HuH-7.5 (cell line): Measurements from ENCODE around the gene DDX49.
"Not testable (repeated sequence)": the region's sequence is repeated elsewhere in the genome, so short reads cannot be mapped to it uniquely, and the experiment has no call there.

ENCODE experiments used
- DNase-seq: peaks from one replicate; pipeline ENCODE4 v3.0.0; 2011; ENCODE audit warnings: low spot score

Gene DDX49

GRCh38 chr19:18895824-18896341 lies 23.6 kb upstream of the DDX49 start, which contains the start of gene CERS1:
Gene CERS1 (minus strand): TSS chr19:18896158. CDS start chr19:18896072, 86 bp downstream.
- DNase-seq, result peak; percentile 96

DNA sequence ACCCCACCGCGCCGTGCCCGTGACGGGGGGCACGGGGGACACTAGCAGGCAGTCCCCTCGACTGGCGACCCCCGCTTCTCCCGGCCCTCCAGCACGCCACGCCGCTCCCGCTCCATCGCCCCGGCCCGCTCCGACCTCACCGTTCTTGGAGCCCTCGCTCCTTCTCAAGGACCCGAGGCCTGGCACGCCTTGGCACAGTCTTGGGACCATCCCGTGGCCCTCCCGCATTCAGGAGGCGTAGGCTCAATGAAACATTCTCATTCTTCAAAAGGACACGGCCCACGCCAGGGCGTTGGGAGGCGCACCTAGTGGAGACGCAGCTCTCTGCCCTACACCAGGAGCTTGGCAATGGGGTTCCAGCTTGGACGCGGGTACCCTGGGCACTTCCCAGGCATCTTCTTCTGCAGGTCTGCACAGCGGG lies 23.1 kb upstream of the DDX49 start:
- peak; percentile 68 for DNase-seq

GRCh38 chr19:18897094-18898029 lies 22.2 kb upstream of the DDX49 start:
- no peak for DNase-seq

- DNase-seq, result peak; percentile 66
Observed at GRCh38 chr19:18898081-18898606, 21.4 kb upstream of the DDX49 start.

GRCh38 chr19:18898607-18899408 lies 20.7 kb upstream of the DDX49 start:
- peak; percentile 89 for DNase-seq

- DNase-seq, result no peak
Observed at GRCh38 chr19:18899624-18900560, 19.6 kb upstream of the DDX49 start.

DNA sequence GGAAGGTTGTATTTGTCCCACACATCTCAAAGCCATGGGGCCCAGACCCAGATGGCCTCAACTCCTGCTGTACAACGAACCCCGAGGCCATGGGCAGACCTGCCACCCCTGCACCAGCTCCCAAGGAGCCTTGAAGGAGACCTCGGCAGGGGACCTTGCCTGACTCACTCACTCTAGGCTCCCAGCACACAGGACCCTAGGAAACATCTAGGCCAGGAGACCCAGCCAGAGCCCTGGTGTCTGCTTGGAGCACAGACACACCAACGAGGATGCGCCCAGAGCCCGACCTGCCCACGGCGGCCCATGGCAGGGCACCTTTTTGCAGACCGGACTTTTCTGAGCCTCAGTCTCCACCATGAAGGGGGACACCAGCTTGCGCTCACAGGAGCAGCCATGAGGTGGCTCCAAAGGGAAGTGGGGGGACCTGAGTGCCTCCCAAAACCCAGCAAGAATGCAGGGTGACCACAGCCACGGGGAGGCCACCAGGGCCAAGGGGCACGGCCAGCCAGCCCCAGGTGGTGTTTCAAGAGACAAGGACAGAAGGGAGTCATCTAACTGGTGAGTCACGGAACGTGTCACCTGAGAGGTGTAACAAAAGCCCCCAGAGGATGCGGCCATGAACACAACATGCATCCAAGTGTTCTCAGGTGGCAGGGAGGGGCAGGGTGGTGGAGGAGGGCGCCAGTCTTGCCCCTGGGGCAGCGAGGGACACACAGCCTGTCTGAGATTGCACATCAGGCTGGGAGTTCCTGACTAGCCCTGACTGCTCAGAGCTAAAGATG lies 18.6 kb upstream of the DDX49 start:
- DNase-seq, result no peak

DNA sequence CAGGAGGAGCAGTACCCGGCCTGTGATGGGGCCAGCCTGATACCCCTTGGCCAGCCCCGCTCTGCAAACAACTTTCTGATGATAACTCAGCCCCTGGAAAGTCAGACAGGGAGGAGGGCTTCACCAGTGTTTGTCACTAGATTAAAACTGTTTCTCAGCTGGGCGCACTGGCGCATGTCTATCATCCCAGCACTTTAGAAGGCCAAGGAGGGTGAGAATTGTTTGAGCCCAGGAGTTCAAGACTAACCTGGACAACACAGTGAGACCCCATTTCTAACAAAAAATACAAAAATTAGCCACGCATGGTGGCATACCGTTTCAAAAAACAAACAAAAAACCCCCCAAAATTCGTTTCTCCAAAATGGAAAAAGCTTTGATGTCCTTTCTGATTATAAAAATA lies 18.0 kb upstream of the DDX49 start:
- DNase-seq, result no peak

GRCh38 chr19:18902519-18902918 lies 17.0 kb upstream of the DDX49 start:
- not testable (repeated sequence) for DNase-seq

GRCh38 chr19:18903156-18904037 lies 16.1 kb upstream of the DDX49 start:
- DNase-seq, result no peak

DNA sequence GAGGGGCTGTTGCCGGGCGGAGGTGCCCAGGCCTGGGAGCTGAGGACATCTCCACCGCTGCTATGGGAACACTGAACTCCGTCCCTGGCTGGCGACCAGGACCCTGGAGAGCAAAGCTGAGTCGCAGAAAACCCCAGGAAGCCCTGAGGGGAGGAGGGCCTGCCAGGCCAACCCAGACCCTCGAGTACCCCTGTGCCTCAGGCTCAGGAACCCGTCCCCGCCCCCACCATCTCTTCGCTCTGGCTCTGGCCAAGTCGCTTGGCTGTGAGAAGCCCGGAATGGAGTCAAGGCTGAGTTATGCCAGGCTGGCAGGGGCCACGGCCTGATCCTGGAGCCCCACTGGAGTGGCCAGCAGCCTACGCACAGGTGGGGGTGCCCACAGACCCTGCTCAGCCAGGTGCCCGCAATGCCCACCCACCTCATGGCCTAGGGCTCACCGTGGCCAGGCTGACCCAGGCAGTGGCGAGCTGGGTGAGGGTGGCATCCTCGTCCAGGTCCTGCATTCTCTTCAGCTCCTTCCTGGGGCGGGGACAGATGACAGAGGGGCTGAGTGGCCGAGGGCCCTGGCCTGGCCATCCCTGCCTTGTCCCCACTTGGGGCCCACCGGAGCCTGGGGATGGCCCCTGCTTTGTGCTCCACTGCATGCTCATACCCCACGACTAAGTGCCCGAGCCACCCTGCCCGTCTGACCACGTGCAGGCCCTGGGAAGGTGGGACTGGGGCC lies 15.0 kb upstream of the DDX49 start:
- no peak for DNase-seq

- no peak for DNase-seq
Observed at GRCh38 chr19:18905058-18905456, 14.5 kb upstream of the DDX49 start.

- no peak for DNase-seq
Observed at GRCh38 chr19:18905513-18906236, 13.8 kb upstream of the DDX49 start.

DNA sequence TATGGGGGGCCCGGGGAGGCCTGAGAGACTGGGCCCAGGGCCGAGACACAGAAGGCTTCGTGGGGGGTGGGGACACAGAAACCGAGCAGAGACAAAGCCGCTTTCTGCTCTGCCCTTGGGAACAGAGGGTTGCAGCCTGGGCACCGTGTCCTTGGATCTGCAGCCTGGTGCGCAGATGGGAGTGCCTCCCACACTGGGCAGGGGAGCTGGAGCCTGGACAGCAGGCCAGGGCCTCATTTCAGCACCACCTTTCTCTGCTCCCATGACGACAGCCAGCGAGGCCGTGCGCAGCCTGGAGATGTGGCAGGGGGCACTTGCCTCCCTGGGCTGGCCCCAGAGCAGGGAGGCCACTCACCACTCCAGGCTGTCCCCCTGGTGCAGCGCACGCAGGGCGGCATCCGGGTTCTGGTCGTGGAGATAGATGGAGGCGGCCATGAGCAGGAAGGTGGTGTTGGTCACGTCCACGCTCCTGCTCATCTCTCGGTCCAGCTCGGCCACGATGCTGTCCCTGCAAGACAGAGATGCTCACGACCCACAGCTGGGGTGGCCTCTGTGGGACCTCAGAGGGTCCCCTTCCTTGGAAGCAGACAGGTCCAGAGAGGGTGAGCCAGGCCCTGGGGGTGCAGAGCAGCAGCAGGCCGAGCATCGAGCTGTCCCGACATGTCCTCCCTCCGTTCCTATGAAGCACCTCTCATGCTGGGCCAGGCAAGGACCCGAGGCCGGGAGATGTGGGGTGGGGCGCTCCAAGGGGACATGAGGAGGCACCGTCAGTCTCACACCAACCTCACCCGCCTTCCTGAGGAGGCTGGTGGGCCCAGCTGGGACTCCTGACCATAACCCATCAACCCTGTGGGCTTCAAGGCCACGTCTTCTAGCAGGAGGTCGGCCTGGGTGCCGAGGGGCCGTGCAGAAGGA lies 12.7 kb upstream of the DDX49 start:
- no peak for DNase-seq

- no peak for DNase-seq
Observed at GRCh38 chr19:18908917-18909619, 10.4 kb upstream of the DDX49 start.

DNA sequence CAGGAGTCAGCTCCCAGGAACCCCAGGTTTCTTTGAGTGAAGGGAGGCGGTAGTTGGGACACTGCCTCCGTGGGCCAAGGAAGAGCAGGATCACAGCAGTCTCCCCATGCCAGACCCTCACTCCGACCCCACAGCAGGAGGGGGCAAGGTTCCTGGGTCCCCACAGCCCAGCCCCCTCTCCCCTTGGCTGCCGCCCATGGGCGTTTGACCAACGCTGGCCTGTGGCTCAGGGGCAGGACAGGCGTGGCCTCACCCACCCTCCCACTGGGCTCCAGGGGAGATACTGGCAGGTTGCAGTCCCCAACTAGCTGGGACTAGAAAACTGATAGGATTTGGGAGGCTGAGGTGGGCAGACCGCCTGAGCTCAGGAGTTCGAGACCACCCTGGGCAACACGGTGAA lies 9.5 kb upstream of the DDX49 start:
- DNase-seq, result no peak
